ENCODE results near the gene KRT72.
"Not testable (repeated sequence)": the region's sequence is repeated elsewhere in the genome, so short reads cannot be mapped to it uniquely, and the experiment has no call there.

KRT72 gene

GRCh38 chr12:52606096-52606495 lies 4.8 kb upstream of the KRT72 start:
- no peak for DNase-seq

DNA sequence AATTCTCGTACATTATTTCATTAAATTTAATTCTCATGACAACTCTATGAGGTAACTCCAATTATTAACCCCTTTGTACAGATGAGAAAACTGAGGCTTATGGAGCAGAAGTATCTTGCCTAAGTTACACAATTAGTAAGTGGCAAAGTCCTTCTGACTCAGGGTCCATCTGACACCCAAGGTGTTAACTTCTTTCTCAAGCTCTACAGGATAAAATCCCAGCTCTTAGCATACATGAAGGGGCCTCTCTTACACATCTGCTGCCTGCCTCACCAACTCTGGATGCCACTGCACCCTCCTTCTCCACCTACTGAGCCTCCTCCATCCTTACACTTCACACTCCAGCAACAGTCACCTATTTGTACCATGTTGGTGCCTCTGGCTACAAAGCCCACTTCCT lies 4.3 kb upstream of the KRT72 start:
- no peak for DNase-seq

- DNase-seq = no peak
Measured at GRCh38 chr12:52604859-52605258, 3.6 kb upstream of the KRT72 start.

- DNase-seq = peak in 1 of 2 experiments; percentile 61
Measured at GRCh38 chr12:52603314-52603713, 2.1 kb upstream of the KRT72 start.

DNA sequence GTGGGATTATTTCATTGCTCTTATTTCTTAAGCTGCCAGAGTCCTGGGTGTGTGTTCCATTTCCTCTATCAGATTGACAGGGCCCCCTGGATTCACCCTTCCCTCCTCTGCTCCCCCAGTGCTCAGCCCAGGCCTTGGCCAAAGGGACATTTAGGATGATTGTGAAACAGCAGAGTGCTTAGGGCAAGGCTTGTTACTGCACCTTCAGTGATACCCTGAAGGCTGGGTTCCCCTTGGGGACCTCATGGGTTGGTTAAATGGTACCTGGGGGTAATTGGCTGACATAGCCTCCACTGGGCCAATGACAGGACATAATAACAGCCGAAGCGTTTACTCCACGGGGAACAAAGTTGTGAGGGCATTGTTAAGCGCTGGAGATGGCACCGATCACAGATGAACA lies 1.3 kb upstream of the KRT72 start:
- no peak for DNase-seq

DNA sequence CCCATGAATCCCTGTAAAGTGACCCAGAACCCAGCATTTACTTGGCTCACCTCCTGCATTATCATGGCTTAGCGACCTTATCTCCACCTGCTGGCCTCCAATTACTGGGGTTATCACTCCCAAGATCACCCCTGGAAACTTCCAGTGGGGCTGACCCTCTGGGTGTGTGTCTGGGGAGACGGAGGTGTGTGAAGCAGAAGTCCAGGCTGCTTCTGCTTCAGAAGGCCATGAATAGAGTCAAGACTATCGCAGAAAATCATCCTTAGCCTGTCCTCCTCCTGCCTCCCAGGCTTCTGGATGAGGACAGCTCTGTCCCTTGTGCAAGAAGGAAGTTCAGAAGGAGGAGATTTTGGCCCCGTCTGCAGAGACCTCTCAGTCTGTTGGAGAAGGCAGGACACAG lies 408 bp upstream of the KRT72 start:
- DNase-seq = no peak

GRCh38 chr12:52600475-52600874 lies 788 bp downstream of the KRT72 start:
- no peak for DNase-seq

GRCh38 chr12:52600071-52600470 lies 1.2 kb downstream of the KRT72 start:
- DNase-seq = no peak

DNA sequence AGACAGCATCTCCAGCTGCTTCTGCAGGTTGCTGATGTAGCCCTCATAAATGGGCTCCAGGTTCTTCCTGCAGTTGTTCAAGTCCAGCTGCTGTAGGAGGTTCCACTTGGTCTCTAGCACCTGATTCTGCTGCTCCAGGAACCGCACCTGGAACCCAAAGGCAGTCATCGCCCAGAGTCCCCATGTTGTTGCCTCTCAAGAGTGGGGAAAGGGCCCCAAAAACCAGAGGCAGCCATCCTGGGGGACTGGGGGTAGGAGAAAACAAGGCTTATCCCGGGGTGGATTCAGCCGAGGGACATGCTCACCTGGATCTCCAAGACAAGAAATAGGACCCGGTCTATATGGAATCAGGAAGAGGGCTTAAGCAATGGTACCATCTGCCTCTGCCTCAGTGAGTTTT lies 2.3 kb downstream of the KRT72 start:
- DNase-seq = no peak

GRCh38 chr12:52594237-52594636 lies 7.0 kb downstream of the KRT72 start:
- DNase-seq = not testable (repeated sequence)

DNA sequence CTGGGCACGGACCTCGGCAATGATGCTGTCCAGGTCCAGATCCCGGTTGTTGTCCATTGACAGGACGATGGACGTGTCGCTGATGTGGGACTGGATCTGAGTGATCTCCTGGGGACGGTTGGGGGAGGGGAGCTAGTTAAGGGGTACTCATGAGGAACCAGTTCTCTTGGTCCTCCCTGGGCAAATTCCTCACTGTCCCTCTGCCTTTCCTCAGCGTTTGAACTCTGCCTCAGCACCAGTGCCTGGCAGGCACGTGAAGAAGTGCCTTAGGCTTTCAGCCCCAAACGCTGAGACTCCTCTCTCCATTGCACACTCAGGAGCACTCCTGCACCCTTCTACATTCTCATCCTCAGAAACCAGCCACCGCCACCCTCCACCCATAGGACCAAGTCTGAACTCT lies 9.7 kb downstream of the KRT72 start:
- DNase-seq = no peak

DNA sequence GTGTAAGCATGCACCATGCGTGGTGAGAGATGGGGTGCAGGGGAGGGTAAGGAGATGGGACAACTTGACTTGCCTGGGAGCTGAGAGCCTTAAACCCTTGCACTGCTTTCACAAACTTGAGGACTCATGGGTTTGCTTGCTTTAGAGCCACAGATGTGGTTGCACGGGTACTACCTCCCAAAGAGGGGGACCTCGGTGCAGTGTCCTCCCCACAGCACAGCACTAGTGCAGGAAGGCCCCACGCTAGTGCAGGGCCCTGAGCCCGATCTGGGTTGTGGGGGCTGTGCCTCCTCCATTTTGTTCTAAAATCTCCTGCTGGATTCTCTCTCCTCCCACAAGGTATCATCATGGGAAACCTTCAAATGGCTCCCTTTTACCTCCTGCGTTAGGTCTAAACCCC lies 11.2 kb downstream of the KRT72 start:
- no peak for DNase-seq

DNA sequence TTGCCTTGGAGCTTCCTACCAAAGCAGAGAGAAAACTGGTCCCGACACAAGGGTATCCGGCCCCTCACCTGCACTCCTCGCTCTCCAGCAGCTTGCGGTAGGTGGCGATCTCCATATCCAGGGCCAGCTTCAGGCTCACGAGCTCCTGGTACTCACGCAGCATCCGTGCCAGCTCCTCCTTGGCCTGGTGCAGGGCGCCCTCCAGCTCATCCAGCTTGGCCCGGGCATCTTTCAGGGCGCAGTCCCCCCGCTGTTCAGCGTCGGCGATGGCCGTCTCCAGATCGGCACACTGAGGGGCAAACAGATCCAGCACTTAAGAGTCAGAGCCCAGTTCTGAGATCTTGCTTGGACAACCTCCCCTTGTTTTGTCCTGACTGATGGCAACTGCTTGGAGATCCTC lies 13.7 kb downstream of the KRT72 start:
- no peak for DNase-seq

DNA sequence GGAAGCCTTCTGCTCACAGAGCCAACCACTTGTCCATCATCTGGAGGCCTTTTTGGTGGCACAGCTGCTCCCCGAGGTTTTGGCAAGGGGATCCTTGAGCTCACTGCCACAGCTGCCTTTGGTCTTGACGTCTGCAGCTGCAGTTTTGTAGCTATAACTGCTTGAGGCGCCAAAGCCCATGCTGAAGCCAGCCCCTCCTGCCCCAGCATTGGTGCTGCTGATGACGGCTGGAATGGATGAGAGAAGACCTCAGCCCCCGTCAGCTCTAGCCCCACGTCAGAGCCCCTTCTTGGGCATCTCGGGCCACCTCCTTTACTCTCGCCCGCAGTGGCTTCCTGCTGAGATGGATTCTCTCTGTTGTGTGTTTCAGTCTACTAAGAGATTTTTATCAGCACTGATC lies 15.3 kb downstream of the KRT72 start:
- DNase-seq = peak; percentile 16 to 39

GRCh38 chr12:52585066-52585465 lies 16.2 kb downstream of the KRT72 start:
- DNase-seq = no peak

- DNase-seq = no peak
Measured at GRCh38 chr12:52584156-52584682, 17.0 kb downstream of the KRT72 start.

- peak; percentile 53 to 59 for DNase-seq
Measured at GRCh38 chr12:52582971-52583456, 18.2 kb downstream of the KRT72 start.

DNA sequence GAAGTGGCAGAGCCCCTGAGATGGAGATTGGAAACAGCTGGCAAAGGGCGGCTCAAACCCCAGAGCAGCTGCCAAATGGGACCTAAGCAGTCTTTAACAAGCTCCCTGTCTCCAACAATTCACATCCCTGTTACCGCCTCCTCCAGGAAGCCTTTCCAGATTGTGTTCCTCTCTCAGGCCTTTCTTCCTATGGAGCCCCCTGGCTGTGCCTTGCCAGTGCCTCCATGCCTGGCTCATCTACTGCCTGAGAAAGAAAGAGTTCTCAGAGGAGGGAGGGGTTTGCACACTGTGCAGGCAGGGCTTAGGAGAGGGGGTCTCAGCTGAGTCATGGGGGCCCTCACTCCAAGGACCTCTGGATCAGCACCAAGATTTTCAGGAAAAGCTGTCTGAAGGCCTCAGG lies 18.8 kb downstream of the KRT72 start:
- DNase-seq = no peak

GRCh38 chr12:52581481-52581880 lies 19.8 kb downstream of the KRT72 start:
- no peak for DNase-seq

DNA sequence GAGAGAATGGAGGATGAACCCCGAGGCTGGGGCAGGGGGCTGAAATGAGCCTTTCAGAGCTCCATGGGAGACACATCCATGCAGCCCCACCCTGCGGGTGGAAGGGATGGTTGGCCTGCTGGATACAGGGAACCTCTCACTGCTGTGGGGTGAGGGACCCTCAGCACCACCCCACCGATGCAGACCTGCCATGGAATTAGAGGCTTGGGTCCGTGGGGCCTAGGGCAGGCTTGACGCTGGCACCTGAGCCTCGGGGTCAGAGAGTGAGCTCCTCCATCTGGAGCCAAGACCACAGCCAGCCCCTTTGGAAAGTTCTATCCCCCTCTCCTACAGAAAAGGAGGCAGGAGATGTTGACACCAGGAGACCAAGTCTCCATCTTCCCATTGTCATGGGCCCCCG lies 20.2 kb downstream of the KRT72 start:
- no peak for DNase-seq

DNA sequence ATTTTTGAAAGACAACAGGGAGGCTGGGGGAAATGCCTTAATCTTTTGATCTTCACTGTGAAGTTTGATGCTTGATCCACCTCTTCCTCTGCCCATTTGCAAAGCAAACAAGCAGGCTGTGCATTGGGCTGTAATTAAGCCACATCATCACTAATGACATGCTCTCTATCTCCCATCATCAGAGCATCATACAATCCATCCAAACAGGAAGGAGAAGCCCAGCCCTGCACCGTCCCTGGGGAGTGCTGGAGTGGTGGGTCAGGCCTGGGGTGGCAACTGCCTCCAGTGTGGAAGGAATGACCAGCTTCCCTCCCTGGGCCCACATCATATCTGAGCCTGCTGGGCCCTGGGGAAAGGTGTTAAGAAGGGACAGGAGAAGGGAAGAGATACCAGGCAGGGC lies 20.8 kb downstream of the KRT72 start:
- no peak for DNase-seq

DNA sequence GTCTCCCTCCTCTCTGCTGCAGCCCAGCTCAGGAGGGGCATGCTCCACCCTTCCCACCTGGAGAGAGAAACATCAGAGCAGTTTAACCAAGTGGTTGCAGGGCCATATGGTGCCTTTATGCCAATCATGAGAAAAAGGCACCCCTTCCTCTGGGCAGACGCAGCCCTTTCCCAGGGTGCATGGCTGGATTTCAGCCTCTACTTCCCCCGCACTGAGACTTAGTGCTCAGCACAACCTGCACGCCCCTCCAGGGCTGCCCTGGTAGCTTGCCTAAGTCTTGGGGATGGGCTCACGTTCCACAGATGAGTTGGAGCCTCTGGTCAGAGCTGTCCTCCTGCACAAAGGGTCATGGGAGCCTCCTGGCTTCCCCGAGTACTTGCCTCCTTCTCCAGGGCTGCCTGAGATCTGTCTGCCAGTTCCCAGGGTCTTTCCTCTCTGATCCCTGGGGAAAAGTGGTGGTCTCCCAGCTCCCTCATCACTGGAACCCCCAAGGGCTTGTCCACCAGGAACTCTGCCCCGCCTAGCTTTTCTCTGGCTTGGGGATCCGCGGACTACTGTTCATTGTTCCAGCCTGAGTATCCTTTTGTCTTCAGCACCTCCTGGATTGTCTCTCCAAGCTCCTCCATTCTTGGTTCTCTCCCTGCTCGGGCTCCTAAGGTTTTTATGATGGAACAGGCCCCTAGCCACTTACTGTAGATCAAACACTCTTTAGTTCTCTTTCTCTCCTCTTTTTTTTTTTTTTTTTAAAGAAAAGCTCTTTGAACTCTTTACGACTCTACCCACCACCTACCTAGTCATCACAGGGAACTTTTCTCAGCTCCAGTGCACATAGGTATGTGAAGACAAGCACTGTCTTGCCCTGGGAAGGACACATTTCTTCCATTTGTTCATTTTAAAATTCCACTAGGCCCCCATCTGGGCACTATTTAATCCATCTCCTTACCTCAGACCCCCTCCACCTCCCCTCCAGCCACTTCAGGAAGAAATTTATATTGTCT lies 21.5 kb downstream of the KRT72 start:
- DNase-seq = no peak

DNA sequence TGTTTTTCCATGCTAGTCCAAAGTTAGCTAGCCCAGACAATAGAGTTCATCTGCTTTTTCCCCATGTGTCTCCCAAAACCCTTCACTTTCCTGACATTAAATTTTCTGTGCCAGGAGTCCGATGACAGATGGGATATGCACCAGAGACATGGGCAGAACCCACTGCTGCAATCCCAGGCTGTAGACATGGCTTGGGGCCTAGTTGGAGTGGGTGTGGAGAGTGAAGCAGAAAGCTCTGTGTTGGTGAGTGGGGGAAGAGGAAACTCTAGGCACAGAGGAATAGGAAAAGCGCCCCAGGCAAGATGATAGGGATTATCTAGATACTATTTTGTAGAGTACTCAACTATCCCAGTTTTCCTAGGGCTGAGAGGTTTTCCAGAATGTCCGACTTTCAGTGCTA lies 22.8 kb downstream of the KRT72 start:
- DNase-seq = no peak

- DNase-seq = no peak
Measured at GRCh38 chr12:52577316-52577715, 23.9 kb downstream of the KRT72 start.
